HEK293 (cell line): ENCODE results near the gene SLC2A5.

ENCODE experiments used
- CTCF ChIA-PET: fragments of 350-600 bp; formaldehyde crosslinking; extraction: SDS; loops from one replicate; lab custom pipeline; 2021; ENCODE audit warnings: antibody characterized with exemption; lab: Yijun Ruan, JAX
- POLR2A ChIA-PET: fragments of 300-600 bp; formaldehyde crosslinking; extraction: SDS; loops from one replicate; lab custom pipeline; 2020; ENCODE audit warnings: antibody characterized with exemption, inconsistent platforms; lab: Yijun Ruan, JAX
- H3K27ac ChIP-seq: fragments of 200-500 bp; sonication (Bioruptor generic); 2 replicates; pipeline ENCODE4 v1.5.1; 2014; ENCODE audit warnings: low read depth, low read length, control low read depth, inconsistent platforms; ENCODE audit errors: extremely low read depth
- H3K36me3 ChIP-seq, 2 experiments: fragments of 200-500 bp in 1 of 2; sonication (Bioruptor generic) in 1 of 2; 1 replicate in 1 of 2; 2 replicates in 1 of 2; pipeline ENCODE4 v1.5.1; 2014 to 2017; ENCODE audit warnings: inconsistent platforms in 2 of 2, low read length in 2 of 2; ENCODE audit not compliant: control insufficient read depth in 2 of 2, insufficient read depth in 1 of 2
- H3K4me1 ChIP-seq: fragments of 200-500 bp; sonication (Bioruptor generic); 2 replicates; pipeline ENCODE4 v1.5.1; 2014; ENCODE audit warnings: mild to moderate bottlenecking, low read length, inconsistent platforms; ENCODE audit not compliant: control insufficient read depth, insufficient read depth
- H3K4me3 ChIP-seq: 2 replicates; pipeline ENCODE4 v1.5.1; 2011; ENCODE audit warnings: low read depth, mild to moderate bottlenecking, control low read depth, low read length, moderate library complexity
- H3K9me3 ChIP-seq: fragments of 200-500 bp; sonication (Bioruptor generic); 2 replicates; pipeline ENCODE4 v1.5.1; 2014; ENCODE audit warnings: low read depth, low read length, inconsistent platforms; ENCODE audit not compliant: control insufficient read depth, insufficient read depth
- EGR2 ChIP-seq: fragments of 450-650 bp; formaldehyde crosslinking; IDR thresholded peaks from 2 replicates; pipeline ENCODE4 v1.5.1; 2016; ENCODE audit warnings: low read depth, missing biosample characterization, missing genetic modification characterization
- KLF7 ChIP-seq: fragments of 450-650 bp; formaldehyde crosslinking; IDR thresholded peaks from 2 replicates; pipeline ENCODE4 v1.5.1; 2016; ENCODE audit warnings: missing biosample characterization, missing genetic modification characterization, borderline replicate concordance
- REPIN1 ChIP-seq: fragments of 450-650 bp; formaldehyde crosslinking; IDR thresholded peaks from 2 replicates; pipeline ENCODE4 v1.5.1; 2017; ENCODE audit warnings: missing biosample characterization, missing genetic modification characterization, low read depth
- SCRT2 ChIP-seq: fragments of 450-650 bp; formaldehyde crosslinking; IDR thresholded peaks from 2 replicates; pipeline ENCODE4 v1.5.1; 2016; ENCODE audit warnings: missing biosample characterization, missing genetic modification characterization
- SETDB1 ChIP-seq: IDR thresholded peaks from one replicate; pipeline ENCODE4 v1.6.1; 2017; ENCODE audit warnings: mild to moderate bottlenecking, low read length, moderate library complexity, mixed read lengths; ENCODE audit not compliant: insufficient read length
- SP2 ChIP-seq: fragments of 450-650 bp; formaldehyde crosslinking; IDR thresholded peaks from 2 replicates; pipeline ENCODE4 v1.5.1; 2016; ENCODE audit warnings: missing biosample characterization, missing genetic modification characterization
- ZBTB17 ChIP-seq: fragments of 450-650 bp; formaldehyde crosslinking; IDR thresholded peaks from 2 replicates; pipeline ENCODE4 v1.5.1; 2016; ENCODE audit warnings: missing biosample characterization, missing genetic modification characterization
- ZFHX2 ChIP-seq: fragments of 450-650 bp; formaldehyde crosslinking; conservative IDR thresholded peaks from 2 replicates; pipeline ENCODE4 v1.5.1; 2016; ENCODE audit warnings: missing biosample characterization, missing genetic modification characterization
- ZNF138 ChIP-seq: fragments of 450-650 bp; formaldehyde crosslinking; IDR thresholded peaks from 2 replicates; pipeline ENCODE4 v1.5.1; 2016; ENCODE audit warnings: missing biosample characterization, missing genetic modification characterization, borderline replicate concordance
- ZNF157 ChIP-seq: fragments of 450-650 bp; formaldehyde crosslinking; IDR thresholded peaks from 2 replicates; pipeline ENCODE4 v1.5.1; 2016; ENCODE audit warnings: missing biosample characterization, missing genetic modification characterization
- ZNF19 ChIP-seq: fragments of 450-650 bp; formaldehyde crosslinking; IDR thresholded peaks from 2 replicates; pipeline ENCODE4; 2016; ENCODE audit warnings: missing biosample characterization, missing genetic modification characterization, low read depth
- ZNF239 ChIP-seq: fragments of 450-650 bp; formaldehyde crosslinking; IDR thresholded peaks from 2 replicates; pipeline ENCODE4 v1.5.1; 2016; ENCODE audit warnings: missing biosample characterization, missing genetic modification characterization
- ZNF302 ChIP-seq: fragments of 450-650 bp; formaldehyde crosslinking; IDR thresholded peaks from 2 replicates; pipeline ENCODE4 v1.5.1; 2016; ENCODE audit warnings: missing biosample characterization, missing genetic modification characterization, low read depth
- ZNF335 ChIP-seq: fragments of 450-650 bp; formaldehyde crosslinking; conservative IDR thresholded peaks from 2 replicates; pipeline ENCODE4 v1.5.1; 2016; ENCODE audit warnings: missing biosample characterization, missing genetic modification characterization
- ZNF391 ChIP-seq: fragments of 450-650 bp; formaldehyde crosslinking; IDR thresholded peaks from 2 replicates; pipeline ENCODE4 v1.5.1; 2016; ENCODE audit warnings: low read depth, missing biosample characterization, missing genetic modification characterization, borderline replicate concordance
- ZNF404 ChIP-seq: fragments of 450-650 bp; formaldehyde crosslinking; IDR thresholded peaks from 2 replicates; pipeline ENCODE4 v1.5.1; 2017; ENCODE audit warnings: missing biosample characterization, missing genetic modification characterization
- ZNF48 ChIP-seq: fragments of 450-650 bp; formaldehyde crosslinking; IDR thresholded peaks from 2 replicates; pipeline ENCODE4 v1.5.1; 2016; ENCODE audit warnings: missing biosample characterization, missing genetic modification characterization
- ZNF549 ChIP-seq: fragments of 450-650 bp; IDR thresholded peaks from 2 replicates; pipeline ENCODE4 v1.5.1; 2018; ENCODE audit warnings: missing biosample characterization, missing genetic modification characterization, mild to moderate bottlenecking, inconsistent platforms, moderate library complexity
- ZNF571 ChIP-seq: fragments of 450-650 bp; formaldehyde crosslinking; IDR thresholded peaks from 2 replicates; pipeline ENCODE4 v1.5.0; 2017; ENCODE audit warnings: missing biosample characterization, missing genetic modification characterization
- ZNF626 ChIP-seq: fragments of 450-650 bp; sonication (Bioruptor Pico); formaldehyde crosslinking; IDR thresholded peaks from 2 replicates; pipeline ENCODE4 v1.5.1; 2018; ENCODE audit warnings: missing biosample characterization, missing genetic modification characterization, inconsistent platforms
- ZNF654 ChIP-seq: fragments of 450-650 bp; formaldehyde crosslinking; IDR thresholded peaks from 2 replicates; pipeline ENCODE4 v1.5.1; 2016; ENCODE audit warnings: low read depth, missing biosample characterization, missing genetic modification characterization
- ZNF707 ChIP-seq: fragments of 450-650 bp; formaldehyde crosslinking; IDR thresholded peaks from 2 replicates; pipeline ENCODE4 v1.5.1; 2016; ENCODE audit warnings: missing biosample characterization, missing genetic modification characterization
- ZNF791 ChIP-seq: fragments of 450-650 bp; formaldehyde crosslinking; IDR thresholded peaks from 2 replicates; pipeline ENCODE4 v1.5.1; 2016; ENCODE audit warnings: missing biosample characterization, missing genetic modification characterization
- ZNF830 ChIP-seq: fragments of 450-650 bp; IDR thresholded peaks from 2 replicates; pipeline ENCODE4 v1.5.0; 2018; ENCODE audit warnings: missing biosample characterization, missing genetic modification characterization, low read depth, mild to moderate bottlenecking, moderate library complexity
- ZNF837 ChIP-seq: fragments of 450-650 bp; formaldehyde crosslinking; IDR thresholded peaks from 2 replicates; pipeline ENCODE4 v1.5.1; 2016; ENCODE audit warnings: missing biosample characterization, missing genetic modification characterization
- ZNF843 ChIP-seq: fragments of 450-650 bp; formaldehyde crosslinking; IDR thresholded peaks from 2 replicates; pipeline ENCODE4 v1.5.1; 2016; ENCODE audit warnings: missing biosample characterization, missing genetic modification characterization
- ZSCAN23 ChIP-seq: fragments of 450-650 bp; formaldehyde crosslinking; IDR thresholded peaks from 2 replicates; pipeline ENCODE4 v1.5.1; 2016; ENCODE audit warnings: missing biosample characterization, missing genetic modification characterization
- ZSCAN30 ChIP-seq: fragments of 450-650 bp; IDR thresholded peaks from 2 replicates; pipeline ENCODE4 v1.5.1; 2018; ENCODE audit warnings: missing biosample characterization, mild to moderate bottlenecking, missing genetic modification characterization, moderate library complexity
- TF ChIP-seq, protein P1 (sequence below): fragments of 450-650 bp; formaldehyde crosslinking; IDR thresholded peaks from 2 replicates; pipeline ENCODE4 v1.5.1; 2016; ENCODE audit warnings: missing biosample characterization, missing genetic modification characterization
- TF ChIP-seq, protein P2 (sequence below): fragments of 450-650 bp; formaldehyde crosslinking; IDR thresholded peaks from 2 replicates; pipeline ENCODE4 v1.5.1; 2016; ENCODE audit warnings: missing biosample characterization, missing genetic modification characterization
- TF ChIP-seq, protein P3 (sequence below): fragments of 450-650 bp; formaldehyde crosslinking; IDR thresholded peaks from 2 replicates; pipeline ENCODE4 v1.5.1; 2016; ENCODE audit warnings: missing biosample characterization, missing genetic modification characterization
- TF ChIP-seq, protein P4 (sequence below): fragments of 450-650 bp; formaldehyde crosslinking; IDR thresholded peaks from 2 replicates; pipeline ENCODE4 v1.5.1; 2016; ENCODE audit warnings: missing biosample characterization, missing genetic modification characterization

SLC2A5 gene

DNA sequence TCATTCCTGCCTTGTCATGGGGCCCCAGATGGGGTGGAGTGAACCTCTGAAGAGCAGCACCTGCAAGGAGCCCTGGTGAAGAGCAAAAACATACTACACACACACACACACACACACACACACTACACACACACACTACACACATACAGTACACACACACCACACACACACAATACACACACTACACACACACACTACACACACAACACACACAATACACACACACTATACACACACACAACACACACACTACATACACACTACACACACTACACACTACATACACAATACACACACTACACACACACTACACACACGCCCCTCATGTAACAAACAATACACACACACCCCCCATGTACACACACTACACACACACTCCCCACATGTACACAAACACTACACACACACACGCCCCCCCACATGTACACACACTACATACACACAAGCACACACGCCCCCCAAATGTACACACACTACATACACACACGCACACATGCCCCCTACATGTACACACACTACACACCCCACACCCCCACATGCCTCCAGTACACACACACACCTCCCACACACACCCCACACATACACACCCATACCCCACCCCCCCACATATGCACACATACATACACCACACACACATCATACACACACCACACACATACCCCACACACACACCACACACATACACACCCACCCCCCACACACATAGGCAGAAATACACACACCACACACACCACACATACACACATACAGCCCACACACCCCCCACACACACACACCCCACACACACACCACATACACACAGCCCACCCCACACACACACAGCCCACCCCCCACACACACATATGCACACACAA is 9.3 kb downstream of the SLC2A5 start:
- CTCF ChIA-PET = interaction anchor here (0.7 kb wide), 2 partner anchors 136 to 400 kb away, joined by 3 read pairs; no protein-coding TSS in a partner anchor
- no peak overlapping the region for H3K27ac ChIP-seq
- H3K36me3 ChIP-seq = no peaks in the 10 kb centered on the region
- POLR2A ChIA-PET = no interaction called here
- H3K4me1 ChIP-seq = no peaks in the 10 kb centered on the region
- H3K4me3 ChIP-seq = no peak overlapping the region
- no peaks in the 10 kb centered on the region for H3K9me3 ChIP-seq
- TF ChIP-seq ZNF335 (tag by site-specific recombination) (no peak), ZNF571 (tag by site-specific recombination) (no peak), ZSCAN23 (tag by site-specific recombination) (0 out of 2 replicates have a peak, but pooled peaks have one; percentile 16), SCRT2 (tag by site-specific recombination) (no peak), KLF7 (tag by site-specific recombination) (no peak), ZNF157 (tag by site-specific recombination) (0 out of 2 replicates have a peak, but pooled peaks have one; percentile 38), ZNF302 (0 out of 2 replicates have a peak, but pooled peaks have one; percentile 23), ZNF138 (tag by site-specific recombination) (no peak), ZNF707 (0 out of 2 replicates have a peak, but pooled peaks have one; percentile 17), ZNF19 (tag by site-specific recombination) (no peak), ZNF626 (tag by site-specific recombination) (no peak), ZSCAN30 (tag by site-specific recombination) (no peak), REPIN1 (tag by site-specific recombination) (no peak), ZNF239 (tag by site-specific recombination) (peak; percentile 55; the same call in 1 of the 2 replicates), ZNF391 (peak; percentile 64; the same call in 1 of the 2 replicates), SP2 (tag by site-specific recombination) (no peak), ZNF404 (tag by site-specific recombination) (no peak), ZBTB17 (no peak), ZNF654 (tag by site-specific recombination) (no peak), ZNF549 (tag by site-specific recombination) (no peak), ZNF48 (tag by site-specific recombination) (no peak), ZNF791 (tag by site-specific recombination) (0 out of 2 replicates have a peak, but pooled peaks have one; percentile 38), EGR2 (tag by site-specific recombination) (peak; percentile 95), SETDB1 (no peak), ZNF830 (tag by site-specific recombination) (no peak), ZNF843 (tag by site-specific recombination) (no peak), ZFHX2 (tag by site-specific recombination) (peak; percentile 94), ZNF837 (tag by site-specific recombination) (no peak)
- TF ChIP-seq, protein P1, sequence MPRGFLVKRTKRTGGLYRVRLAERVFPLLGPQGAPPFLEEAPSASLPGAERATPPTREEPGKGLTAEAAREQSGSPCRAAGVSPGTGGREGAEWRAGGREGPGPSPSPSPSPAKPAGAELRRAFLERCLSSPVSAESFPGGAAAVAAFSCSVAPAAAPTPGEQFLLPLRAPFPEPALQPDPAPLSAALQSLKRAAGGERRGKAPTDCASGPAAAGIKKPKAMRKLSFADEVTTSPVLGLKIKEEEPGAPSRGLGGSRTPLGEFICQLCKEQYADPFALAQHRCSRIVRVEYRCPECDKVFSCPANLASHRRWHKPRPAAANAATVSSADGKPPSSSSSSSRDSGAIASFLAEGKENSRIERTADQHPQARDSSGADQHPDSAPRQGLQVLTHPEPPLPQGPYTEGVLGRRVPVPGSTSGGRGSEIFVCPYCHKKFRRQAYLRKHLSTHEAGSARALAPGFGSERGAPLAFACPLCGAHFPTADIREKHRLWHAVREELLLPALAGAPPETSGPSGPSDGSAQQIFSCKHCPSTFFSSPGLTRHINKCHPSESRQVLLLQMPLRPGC (tag by site-specific recombination) = no peak
- TF ChIP-seq, protein P2, sequence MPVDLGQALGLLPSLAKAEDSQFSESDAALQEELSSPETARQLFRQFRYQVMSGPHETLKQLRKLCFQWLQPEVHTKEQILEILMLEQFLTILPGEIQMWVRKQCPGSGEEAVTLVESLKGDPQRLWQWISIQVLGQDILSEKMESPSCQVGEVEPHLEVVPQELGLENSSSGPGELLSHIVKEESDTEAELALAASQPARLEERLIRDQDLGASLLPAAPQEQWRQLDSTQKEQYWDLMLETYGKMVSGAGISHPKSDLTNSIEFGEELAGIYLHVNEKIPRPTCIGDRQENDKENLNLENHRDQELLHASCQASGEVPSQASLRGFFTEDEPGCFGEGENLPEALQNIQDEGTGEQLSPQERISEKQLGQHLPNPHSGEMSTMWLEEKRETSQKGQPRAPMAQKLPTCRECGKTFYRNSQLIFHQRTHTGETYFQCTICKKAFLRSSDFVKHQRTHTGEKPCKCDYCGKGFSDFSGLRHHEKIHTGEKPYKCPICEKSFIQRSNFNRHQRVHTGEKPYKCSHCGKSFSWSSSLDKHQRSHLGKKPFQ (tag by site-specific recombination) = peak; percentile 87
- TF ChIP-seq, protein P3, sequence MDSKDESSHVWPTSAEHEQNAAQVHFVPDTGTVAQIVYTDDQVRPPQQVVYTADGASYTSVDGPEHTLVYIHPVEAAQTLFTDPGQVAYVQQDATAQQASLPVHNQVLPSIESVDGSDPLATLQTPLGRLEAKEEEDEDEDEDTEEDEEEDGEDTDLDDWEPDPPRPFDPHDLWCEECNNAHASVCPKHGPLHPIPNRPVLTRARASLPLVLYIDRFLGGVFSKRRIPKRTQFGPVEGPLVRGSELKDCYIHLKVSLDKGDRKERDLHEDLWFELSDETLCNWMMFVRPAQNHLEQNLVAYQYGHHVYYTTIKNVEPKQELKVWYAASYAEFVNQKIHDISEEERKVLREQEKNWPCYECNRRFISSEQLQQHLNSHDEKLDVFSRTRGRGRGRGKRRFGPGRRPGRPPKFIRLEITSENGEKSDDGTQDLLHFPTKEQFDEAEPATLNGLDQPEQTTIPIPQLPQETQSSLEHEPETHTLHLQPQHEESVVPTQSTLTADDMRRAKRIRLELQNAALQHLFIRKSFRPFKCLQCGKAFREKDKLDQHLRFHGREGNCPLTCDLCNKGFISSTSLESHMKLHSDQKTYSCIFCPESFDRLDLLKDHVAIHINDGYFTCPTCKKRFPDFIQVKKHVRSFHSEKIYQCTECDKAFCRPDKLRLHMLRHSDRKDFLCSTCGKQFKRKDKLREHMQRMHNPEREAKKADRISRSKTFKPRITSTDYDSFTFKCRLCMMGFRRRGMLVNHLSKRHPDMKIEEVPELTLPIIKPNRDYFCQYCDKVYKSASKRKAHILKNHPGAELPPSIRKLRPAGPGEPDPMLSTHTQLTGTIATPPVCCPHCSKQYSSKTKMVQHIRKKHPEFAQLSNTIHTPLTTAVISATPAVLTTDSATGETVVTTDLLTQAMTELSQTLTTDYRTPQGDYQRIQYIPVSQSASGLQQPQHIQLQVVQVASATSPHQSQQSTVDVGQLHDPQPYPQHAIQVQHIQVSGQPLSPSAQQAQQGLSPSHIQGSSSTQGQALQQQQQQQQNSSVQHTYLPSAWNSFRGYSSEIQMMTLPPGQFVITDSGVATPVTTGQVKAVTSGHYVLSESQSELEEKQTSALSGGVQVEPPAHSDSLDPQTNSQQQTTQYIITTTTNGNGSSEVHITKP (tag by site-specific recombination) = no peak
- TF ChIP-seq, protein P4, sequence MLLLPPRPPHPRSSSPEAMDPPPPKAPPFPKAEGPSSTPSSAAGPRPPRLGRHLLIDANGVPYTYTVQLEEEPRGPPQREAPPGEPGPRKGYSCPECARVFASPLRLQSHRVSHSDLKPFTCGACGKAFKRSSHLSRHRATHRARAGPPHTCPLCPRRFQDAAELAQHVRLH (tag by site-specific recombination) = no peak
